Measurements from ENCODE around the gene DCST2.

DCST2 gene

DNA sequence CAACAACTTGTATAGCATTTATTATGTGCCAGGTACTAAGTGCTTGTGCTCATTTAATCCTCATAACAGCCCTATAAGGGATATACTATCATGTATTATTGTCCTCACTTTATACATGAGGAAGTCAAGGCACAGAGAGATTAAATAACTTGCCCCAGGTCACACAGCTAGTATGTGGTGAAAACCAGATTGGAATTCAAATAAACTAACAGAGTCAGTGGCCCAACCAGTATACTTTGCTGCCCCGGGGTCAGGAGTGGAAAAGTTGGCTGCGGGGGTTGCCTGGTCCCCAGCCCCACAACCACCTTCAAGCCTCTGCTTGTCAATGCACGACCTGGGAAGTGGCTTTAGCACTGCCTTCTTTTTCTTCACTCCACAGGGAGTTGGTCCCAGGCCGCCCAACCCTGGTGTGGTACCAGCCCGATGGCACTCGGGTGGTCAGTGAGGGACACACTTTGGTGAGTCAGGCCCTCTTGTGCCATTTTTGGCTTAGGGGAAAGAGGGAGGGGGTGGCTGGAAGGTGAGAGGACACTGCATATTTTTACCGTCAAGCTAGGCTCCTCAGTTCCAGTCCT lies 20.0 kb upstream of the DCST2 start:
- no peaks in the 10 kb centered on the region for H3K4me1 ChIP-seq
- H3K4me3 ChIP-seq (ENCODE audit: low read depth, low read length) = no peak overlapping the region
- no peak overlapping the region for H3K9ac ChIP-seq
- no peaks in the 10 kb centered on the region for H3K27me3 ChIP-seq (ENCODE audit: control insufficient read depth, insufficient read depth, low read length)
- H3K9me3 ChIP-seq (ENCODE audit: control insufficient read depth, low read length) = no peaks in the 10 kb centered on the region
- no peaks in the 10 kb centered on the region for H3K79me2 ChIP-seq
- H3K27ac ChIP-seq = no peak overlapping the region
- H3K36me3 ChIP-seq (ENCODE audit: control insufficient read depth, insufficient read depth, low read length) = no peaks in the 10 kb centered on the region
- H2AFZ ChIP-seq = no peak overlapping the region
- H3K4me2 ChIP-seq (ENCODE audit: low read length) = no peak overlapping the region
- TF ChIP-seq, protein P1, sequence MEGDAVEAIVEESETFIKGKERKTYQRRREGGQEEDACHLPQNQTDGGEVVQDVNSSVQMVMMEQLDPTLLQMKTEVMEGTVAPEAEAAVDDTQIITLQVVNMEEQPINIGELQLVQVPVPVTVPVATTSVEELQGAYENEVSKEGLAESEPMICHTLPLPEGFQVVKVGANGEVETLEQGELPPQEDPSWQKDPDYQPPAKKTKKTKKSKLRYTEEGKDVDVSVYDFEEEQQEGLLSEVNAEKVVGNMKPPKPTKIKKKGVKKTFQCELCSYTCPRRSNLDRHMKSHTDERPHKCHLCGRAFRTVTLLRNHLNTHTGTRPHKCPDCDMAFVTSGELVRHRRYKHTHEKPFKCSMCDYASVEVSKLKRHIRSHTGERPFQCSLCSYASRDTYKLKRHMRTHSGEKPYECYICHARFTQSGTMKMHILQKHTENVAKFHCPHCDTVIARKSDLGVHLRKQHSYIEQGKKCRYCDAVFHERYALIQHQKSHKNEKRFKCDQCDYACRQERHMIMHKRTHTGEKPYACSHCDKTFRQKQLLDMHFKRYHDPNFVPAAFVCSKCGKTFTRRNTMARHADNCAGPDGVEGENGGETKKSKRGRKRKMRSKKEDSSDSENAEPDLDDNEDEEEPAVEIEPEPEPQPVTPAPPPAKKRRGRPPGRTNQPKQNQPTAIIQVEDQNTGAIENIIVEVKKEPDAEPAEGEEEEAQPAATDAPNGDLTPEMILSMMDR (IDR thresholded peaks at IDR 0.05) = no peak

DNA sequence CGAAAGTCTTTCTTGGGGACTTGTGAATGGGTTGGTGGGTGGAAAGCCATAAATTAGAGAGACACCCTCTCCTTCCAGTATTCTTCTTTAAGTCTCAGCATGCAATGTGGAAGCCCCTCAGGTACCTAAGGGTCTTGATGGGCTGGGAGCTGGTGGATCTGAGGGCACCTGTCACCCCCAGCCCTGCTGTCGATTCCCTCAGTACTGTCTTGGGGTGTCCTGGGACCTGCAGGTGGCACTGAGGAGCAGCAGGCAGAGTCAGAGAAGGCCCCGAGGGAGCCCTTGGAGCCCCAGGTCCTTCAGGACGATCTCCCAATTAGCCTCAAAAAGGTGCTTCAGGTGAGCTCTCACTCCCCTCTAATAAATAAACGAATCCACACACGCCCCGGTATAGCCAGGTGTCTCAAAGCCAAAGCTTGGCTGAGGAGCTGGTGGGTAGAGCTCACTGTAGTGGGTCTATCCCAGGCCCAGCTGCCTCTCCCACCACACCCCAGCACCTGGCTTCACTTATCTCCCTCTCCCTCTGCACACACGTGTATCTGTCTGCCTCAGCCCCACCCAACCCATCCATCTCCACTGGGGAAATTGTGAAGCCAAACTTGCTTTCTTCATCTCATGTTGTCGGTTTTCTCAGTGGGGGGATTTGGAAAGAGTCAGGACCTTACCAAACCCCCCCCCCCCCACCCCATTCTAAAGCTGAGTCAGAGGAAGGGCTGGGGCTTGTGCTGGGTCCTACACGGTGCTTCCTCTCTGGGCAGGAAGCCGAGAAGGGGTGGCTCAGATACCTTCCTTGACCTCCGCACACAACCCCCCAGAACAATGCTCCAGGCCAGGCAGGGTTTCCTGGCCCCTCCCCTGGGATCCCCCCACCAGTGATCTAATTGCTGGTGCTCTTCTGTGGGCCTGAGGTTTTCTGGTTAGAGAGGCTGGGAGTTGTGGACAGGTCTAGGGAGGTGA lies 19.1 kb upstream of the DCST2 start:
- Histone ChIP-seq H3K36me3 (ENCODE audit: control insufficient read depth, insufficient read depth, low read length) (no peaks in the 10 kb centered on the region), H2AFZ (no peak overlapping the region), H3K79me2 (no peaks in the 10 kb centered on the region), H3K9ac (no peak overlapping the region), H3K4me2 (ENCODE audit: low read length) (peak overlapping the region; percentile 97), H3K4me3 (ENCODE audit: low read depth, low read length) (peak overlapping the region; percentile 82), H3K27ac (peak overlapping the region; percentile 64), H3K4me1 (no peaks in the 10 kb centered on the region), H3K27me3 (ENCODE audit: control insufficient read depth, insufficient read depth, low read length) (no peaks in the 10 kb centered on the region), H3K9me3 (ENCODE audit: control insufficient read depth, low read length) (no peaks in the 10 kb centered on the region)
- TF ChIP-seq, protein P1 (IDR thresholded peaks at IDR 0.05) = no peak

DNA sequence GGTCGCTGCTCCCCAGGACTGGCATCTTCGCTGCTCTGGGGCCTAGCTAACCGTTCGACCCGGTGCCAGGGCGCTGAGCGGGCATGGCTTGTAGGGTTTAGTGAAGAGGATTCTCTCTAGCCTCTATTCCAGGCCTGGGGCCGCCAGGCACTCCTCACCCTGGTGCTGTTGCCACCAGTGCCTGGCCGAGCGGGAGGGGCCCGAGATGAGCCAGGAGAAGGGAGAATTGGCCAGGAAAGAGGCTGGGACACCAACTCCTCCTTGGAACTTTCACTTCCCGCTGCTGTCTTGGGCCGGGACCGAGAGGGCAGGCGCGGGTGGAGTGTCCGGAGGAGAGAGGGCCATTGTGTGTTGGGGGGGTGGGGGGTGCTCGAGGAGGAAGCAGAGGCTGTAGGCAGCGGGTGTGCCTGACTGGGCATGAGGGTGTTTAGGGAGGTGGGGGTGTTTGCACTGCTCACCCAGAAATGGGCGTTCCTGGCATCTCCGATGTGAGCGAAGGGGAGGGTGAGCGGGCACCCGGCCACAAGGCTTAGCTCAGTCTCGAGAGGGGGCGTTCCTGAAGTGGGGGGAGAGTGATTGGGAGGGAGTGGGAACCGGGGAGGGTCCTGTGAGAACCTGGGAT lies 18.3 kb upstream of the DCST2 start:
- TF ChIP-seq, protein P1 (IDR thresholded peaks at IDR 0.05) = no peak
- H3K4me1 ChIP-seq = no peaks in the 10 kb centered on the region
- peak overlapping the region; percentile 68 for H2AFZ ChIP-seq
- peak overlapping the region; percentile 97 for H3K4me2 ChIP-seq (ENCODE audit: low read length)
- no peaks in the 10 kb centered on the region for H3K79me2 ChIP-seq
- peak overlapping the region; percentile 19 for H3K9ac ChIP-seq
- no peaks in the 10 kb centered on the region for H3K36me3 ChIP-seq (ENCODE audit: control insufficient read depth, insufficient read depth, low read length)
- H3K9me3 ChIP-seq (ENCODE audit: control insufficient read depth, low read length) = no peaks in the 10 kb centered on the region
- H3K27ac ChIP-seq = peak overlapping the region; percentile 66
- H3K4me3 ChIP-seq (ENCODE audit: low read depth, low read length) = peak overlapping the region; percentile 82
- H3K27me3 ChIP-seq (ENCODE audit: control insufficient read depth, insufficient read depth, low read length) = no peaks in the 10 kb centered on the region

DNA sequence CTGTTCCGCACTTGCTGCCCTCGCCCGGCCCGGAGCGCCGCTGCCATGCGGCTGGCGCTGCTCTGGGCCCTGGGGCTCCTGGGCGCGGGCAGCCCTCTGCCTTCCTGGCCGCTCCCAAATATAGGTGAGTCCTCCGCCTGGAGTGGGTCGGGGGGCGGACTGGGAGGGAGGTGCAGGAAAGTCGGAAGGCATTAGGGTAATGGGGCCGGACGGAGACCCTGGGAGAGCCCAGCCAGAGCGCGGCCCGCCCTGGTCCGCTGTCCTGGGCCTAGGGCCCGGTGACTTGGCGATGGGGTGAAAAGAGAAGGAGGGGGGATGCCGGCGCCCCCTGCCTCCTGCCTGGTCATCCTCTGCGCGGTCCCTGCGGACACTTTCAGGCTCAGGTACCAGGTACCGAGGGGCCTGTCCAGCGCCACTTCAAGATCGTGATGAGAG lies 17.8 kb upstream of the DCST2 start:
- no peaks in the 10 kb centered on the region for H3K9me3 ChIP-seq (ENCODE audit: control insufficient read depth, low read length)

More for the DNA sequence above, 17.8 kb upstream of the DCST2 start:
- Histone ChIP-seq H3K4me1 (no peaks in the 10 kb centered on the region), H2AFZ (peak overlapping the region; percentile 68), H3K4me2 (ENCODE audit: low read length) (peak overlapping the region; percentile 97), H3K9ac (peak overlapping the region; percentile 21), H3K79me2 (no peaks in the 10 kb centered on the region), H3K27ac (peak overlapping the region; percentile 66), H3K4me3 (ENCODE audit: low read depth, low read length) (peak overlapping the region; percentile 82), H3K36me3 (ENCODE audit: control insufficient read depth, insufficient read depth, low read length) (no peaks in the 10 kb centered on the region), H3K27me3 (ENCODE audit: control insufficient read depth, insufficient read depth, low read length) (no peaks in the 10 kb centered on the region)
- TF ChIP-seq, protein P1 (IDR thresholded peaks at IDR 0.05) = no peak

Data from parathyroid adenoma (tissue), 2 donors.